Ovary (tissue), 9 donors: ENCODE measurements around the gene ZFPM1. TPM values are rescaled to one million over a fixed set of nuclear protein-coding genes. Genes with fewer than 3 reads are reported as not detected.

ENCODE experiments used
- DNase-seq, 5 donors: peaks; one replicate each; pipeline ENCODE4 v3.0.0-alpha.2; 2019 to 2020
- H3K27ac ChIP-seq, 2 donors: fragments of 200-600 bp; one replicate each; pipeline versions ENCODE4 v1.5.1 to v1.8.0; 2019 to 2022
- H3K27me3 ChIP-seq: fragments of 200-600 bp; one replicate; pipeline ENCODE4 v1.8.0; 2022
- H3K36me3 ChIP-seq: fragments of 200-600 bp; sonication (generic); one replicate; pipeline ENCODE4 v1.5.1; 2019
- H3K4me1 ChIP-seq: one replicate; pipeline ENCODE4 v1.8.1; 2013; ENCODE audit warnings: mild to moderate bottlenecking, moderate library complexity; ENCODE audit not compliant: insufficient read depth
- H3K4me3 ChIP-seq: fragments of 200-600 bp; sonication (generic); one replicate; pipeline ENCODE4 v1.5.1; 2017
- H3K9me3 ChIP-seq, 2 donors: fragments of 200-600 bp in 1 of 2; sonication (generic) in 1 of 2; one replicate each; pipeline versions ENCODE4 v1.5.1 to v1.8.1; 2013 to 2019; ENCODE audit warnings: mild to moderate bottlenecking in 1 of 2, moderate library complexity in 1 of 2
- CTCF ChIP-seq, 3 donors: fragments of 450-650 bp in 2 of 3; fragments of 200-600 bp in 1 of 3; IDR thresholded peaks; one replicate each; pipeline versions ENCODE4 v1.5.1 to v1.8.0; 2016 to 2022; ENCODE audit warnings: antibody characterized with exemption in 3 of 3, mild to moderate bottlenecking in 1 of 3
- EP300 ChIP-seq: sonication (generic); formaldehyde crosslinking; IDR thresholded peaks from one replicate; pipeline ENCODE4 v1.6.1; 2017; ENCODE audit warnings: antibody characterized with exemption
- POLR2A ChIP-seq: fragments of 450-650 bp; IDR thresholded peaks from one replicate; pipeline ENCODE4 v1.6.1; 2017; ENCODE audit warnings: antibody characterized with exemption, mild to moderate bottlenecking, moderate library complexity
- WGBS, 3 donors: extraction: QIAGEN DNeasy Blood & Tissue Kit in 1 of 3; methylation state at CpG; one replicate each; pipeline versions ENCODE4 v1.1.5 to v1.1.7; 2013 to 2017; 5-methylcytosine and 5-hydroxymethylcytosine counted together
- intact Hi-C, 4 donors: fragments of 100-400 bp; cut with DNase I; formaldehyde crosslinking; loops; one replicate each; pipeline versions ENCODE4 v1.11.0 to v1.15.1; 2022 to 2023
- polyA plus RNA-seq, 2 donors: library from polyadenylated mRNA; stranded (reverse); fragments of 200-250 nt in 1 of 2; fragments of 350-450 nt in 1 of 2; fragmentation: Illumina TruSeq in 1 of 2; extraction: RNeasy Lipid Tissue Mini Kit (QIAGEN cat#74804) in 1 of 2; gene quantifications; one replicate each; pipeline ENCODE4 v1.2.3, GENCODE V29; 2013 to 2014
- total RNA-seq, 7 donors: library from RNA; depleted of rRNA in 2 of 7; stranded (reverse); fragments of >200 nt in 2 of 7; fragmentation: NEBNext Ultra II Directional in 3 of 7; extraction: Animal tissue kit (Norgen Biotek cat#: 25700) in 3 of 7; gene quantifications; one replicate each; pipeline versions ENCODE4 v1.1.0 to v1.2.4, GENCODE V29; 2016 to 2023
- donor health status: DM: no; HTN: no; CAD: no; lungs with moderate emphysema.
- donor health status: DM: no; HTN: no; CAD: no.
- donor health status: Bipolar disorder and iron deficiency.
- donor health status: DM: yes; HTN: yes; CAD: no.
- donor health status: DM: no; HTN: no; CAD: no.
- donor health status: DM: yes; HTN: yes; CAD: no.

ZFPM1 gene
- total and polyA plus RNA-seq, 9 donors = 0.10 to 11.4 (median 3.5) TPM

- WGBS, 3 donors = 82 to 94% (median 89%) methylated on average over 13 to 14 of the region's 14 CpGs
These were observed 31.8 kb upstream of the ZFPM1 start for GRCh38 chr16:88421301-88421700.

GRCh38 chr16:88421871-88422433, 31.1 kb upstream of the ZFPM1 start:
- DNase-seq = no peak
- H3K36me3 ChIP-seq = no peaks in the 10 kb centered on the region
- no peaks in the 10 kb centered on the region for H3K9me3 ChIP-seq
- no peak overlapping the region for H3K4me3 ChIP-seq
- no peak overlapping the region for H3K27ac ChIP-seq
- 54 to 57% (median 56%) methylated on average over 5 of the region's 5 CpGs for WGBS, 3 donors
- intact Hi-C loops = no loop called here
- TF ChIP-seq EP300 = no peak
- TF ChIP-seq POLR2A = no peak
- no peak for TF ChIP-seq CTCF (IDR thresholded peaks at IDR 0.05)
- no peaks in the 10 kb centered on the region for H3K27me3 ChIP-seq
- no peaks in the 10 kb centered on the region for H3K4me1 ChIP-seq

More at GRCh38 chr16:88421301-88421700, 31.8 kb upstream of the ZFPM1 start:
- H3K4me3 ChIP-seq = no peak overlapping the region
- H3K9me3 ChIP-seq = no peaks in the 10 kb centered on the region
- DNase-seq = no peak
- no peaks in the 10 kb centered on the region for H3K4me1 ChIP-seq
- H3K27me3 ChIP-seq = no peaks in the 10 kb centered on the region
- H3K27ac ChIP-seq = no peak overlapping the region
- H3K36me3 ChIP-seq = no peaks in the 10 kb centered on the region
- TF ChIP-seq POLR2A = no peak
- no peak for TF ChIP-seq EP300
- no peak for TF ChIP-seq CTCF (IDR thresholded peaks at IDR 0.05)
- intact Hi-C loops = no loop called here

GRCh38 chr16:88422733-88423447, 30.2 kb upstream of the ZFPM1 start:
- 42 to 54% (median 52%) methylated on average over 3 of the region's 3 CpGs for WGBS, 3 donors
- Histone ChIP-seq H3K27ac (no peak overlapping the region), H3K36me3 (no peaks in the 10 kb centered on the region), H3K4me3 (no peak overlapping the region), H3K27me3 (no peaks in the 10 kb centered on the region), H3K4me1 (no peaks in the 10 kb centered on the region), H3K9me3 (no peaks in the 10 kb centered on the region)
- DNase-seq = no peak
- TF ChIP-seq CTCF (IDR thresholded peaks at IDR 0.05) = no peak
- TF ChIP-seq EP300 = no peak
- no peak for TF ChIP-seq POLR2A
- intact Hi-C loops = no loop called here

- Histone ChIP-seq H3K27ac (no peak overlapping the region), H3K27me3 (no peaks in the 10 kb centered on the region), H3K9me3 (no peaks in the 10 kb centered on the region), H3K4me1 (no peaks in the 10 kb centered on the region), H3K4me3 (no peak overlapping the region), H3K36me3 (no peaks in the 10 kb centered on the region)
- intact Hi-C loops = no loop called here
- TF ChIP-seq CTCF (IDR thresholded peaks at IDR 0.05) (no peak), POLR2A (no peak)
- no peak for DNase-seq
- WGBS, 3 donors = 89 to 94% (median 89%) methylated on average over 6 of the region's 6 CpGs
These were observed 29.6 kb upstream of the ZFPM1 start for GRCh38 chr16:88423448-88423850.
